Measurements from ENCODE around the gene QTRT2.

Gene QTRT2

DNA sequence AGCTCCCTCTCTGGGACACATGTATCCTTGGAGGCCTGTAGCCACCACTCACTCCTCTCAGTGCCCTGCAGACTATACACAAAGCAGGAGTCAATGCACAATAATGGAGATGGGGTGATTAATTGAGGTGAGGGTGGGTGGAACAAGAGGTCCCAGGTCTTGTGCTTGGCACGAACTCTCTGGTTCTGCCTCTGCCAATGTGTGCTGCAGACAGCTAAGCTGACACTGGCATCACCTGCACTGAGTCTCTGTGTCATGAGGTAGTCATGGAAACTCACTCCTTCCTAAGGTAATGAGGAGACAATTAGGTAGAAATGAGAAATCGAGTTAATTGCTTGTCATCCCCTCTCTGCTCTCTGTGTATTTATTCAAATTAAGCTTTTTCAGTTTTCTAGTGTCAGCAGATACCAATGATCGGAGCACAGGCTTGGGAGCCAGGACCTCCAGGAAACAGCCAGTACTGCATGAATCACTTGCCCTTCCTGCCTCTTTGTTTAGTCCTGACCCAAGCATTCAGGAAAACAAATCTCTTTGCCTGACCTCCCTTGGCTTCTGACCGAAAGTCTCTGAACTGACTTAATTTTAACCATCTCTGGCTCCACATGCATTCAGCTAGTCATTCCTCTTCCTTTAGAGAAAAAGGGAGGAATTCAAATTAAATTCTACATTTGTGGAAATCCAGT lies 65.6 kb downstream of the QTRT2 start:
- DNase-seq (ENCODE audit: low read depth): peak; percentile 62

DNA sequence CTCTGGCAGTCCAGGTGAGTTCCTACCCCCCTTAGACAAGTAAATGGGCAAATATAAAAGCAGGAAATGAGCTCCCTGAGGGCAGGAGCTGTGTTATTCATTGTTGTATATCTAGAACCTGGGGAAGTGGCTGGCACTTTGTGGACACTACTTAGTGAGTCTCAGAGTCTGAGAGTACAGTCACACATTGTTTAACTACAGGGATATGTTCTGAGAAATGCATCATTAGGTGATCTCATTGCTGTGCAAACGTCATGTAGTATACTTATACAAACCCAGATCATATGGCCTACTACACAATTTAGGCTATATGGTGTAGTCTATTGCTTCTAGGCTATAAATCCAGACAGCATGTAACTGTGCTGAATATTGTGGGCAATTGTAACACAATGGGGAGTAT lies 69.9 kb downstream of the QTRT2 start:
- DNase-seq (ENCODE audit: low read depth): no peak

DNA sequence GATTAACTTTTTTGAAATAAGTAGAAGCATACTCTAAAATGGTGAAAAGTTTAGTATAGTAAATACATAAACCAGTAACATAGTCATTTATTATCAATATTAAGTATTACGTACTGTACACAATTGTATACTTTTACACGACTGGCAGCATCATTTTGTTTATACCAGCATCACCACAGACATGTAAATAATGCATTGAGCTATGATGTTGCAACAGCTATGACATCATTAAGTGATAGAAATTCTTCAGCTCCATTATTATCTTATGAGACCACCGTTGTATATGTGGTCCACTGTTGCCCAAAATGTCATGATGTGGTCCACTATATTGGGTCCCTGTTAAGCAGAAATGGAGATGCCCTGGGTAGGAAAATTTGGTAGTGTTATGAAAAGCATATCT lies 71.0 kb downstream of the QTRT2 start:
- no peak for DNase-seq (ENCODE audit: low read depth)

- no peak for DNase-seq (ENCODE audit: low read depth)
Measured at GRCh38 chr3:114128231-114128630, 71.7 kb downstream of the QTRT2 start.

GRCh38 chr3:114128826-114129225 lies 72.3 kb downstream of the QTRT2 start:
- no peak for DNase-seq (ENCODE audit: low read depth)

- no peak for DNase-seq (ENCODE audit: low read depth)
Measured at GRCh38 chr3:114132500-114132899, 76.0 kb downstream of the QTRT2 start.

DNA sequence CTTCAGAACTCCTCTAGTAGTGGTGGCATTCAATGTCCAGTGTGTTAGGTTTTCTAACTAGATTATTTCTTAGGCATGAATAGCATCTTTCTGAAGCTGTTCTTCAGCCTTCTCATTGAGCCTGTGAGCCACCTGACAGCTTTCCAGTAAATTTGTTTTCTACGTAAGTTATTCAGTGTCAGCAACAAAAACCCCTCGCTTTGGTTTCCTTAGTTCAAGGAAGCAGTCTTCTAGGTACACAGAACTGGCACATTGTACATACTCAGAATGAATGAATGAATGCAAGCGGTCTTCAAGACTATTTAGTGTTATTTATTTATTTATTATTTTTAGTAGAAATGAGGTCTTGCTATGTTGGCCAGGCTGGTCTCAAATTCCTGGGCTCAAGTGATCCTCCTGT lies 77.4 kb downstream of the QTRT2 start:
- no peak for DNase-seq (ENCODE audit: low read depth)
